ENCODE measurements around the gene ARHGAP42.

Gene ARHGAP42

DNA sequence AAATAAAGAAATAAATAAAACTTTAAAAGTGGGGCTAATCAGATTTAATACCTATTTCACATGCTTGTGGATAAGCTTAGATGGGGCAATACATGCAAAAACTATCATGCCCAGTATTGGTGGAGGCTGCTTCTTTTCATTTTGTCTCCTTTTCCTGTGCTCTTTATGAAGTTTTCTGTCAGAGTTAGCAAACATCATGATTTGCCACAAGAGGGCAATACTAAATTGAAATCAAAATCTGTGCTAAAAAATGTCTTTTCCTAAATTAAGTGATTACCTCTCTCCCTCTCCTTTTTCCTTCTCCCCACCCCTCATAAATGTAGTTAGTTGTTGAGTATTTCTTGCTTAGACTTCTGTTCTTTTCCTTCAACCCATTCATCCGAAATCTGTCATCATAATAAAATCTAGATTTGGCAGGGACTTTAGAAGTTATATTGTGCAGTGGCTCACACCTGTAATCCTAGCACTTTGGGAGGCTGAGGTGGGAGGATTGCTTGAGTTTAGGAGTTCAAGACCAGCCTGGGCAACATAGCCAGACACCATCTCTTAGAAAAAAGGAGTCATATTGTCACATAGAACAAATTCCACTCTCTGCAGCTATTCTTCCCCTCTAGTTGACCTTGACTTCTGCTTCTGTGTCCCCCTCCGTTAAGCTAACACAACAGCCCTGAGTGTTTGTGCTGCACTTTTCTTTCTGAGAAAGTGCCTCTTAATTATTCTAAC, 4.7 kb upstream of the ARHGAP42 start:
- no peak for DNase-seq
- ATAC-seq = no peak

DNA sequence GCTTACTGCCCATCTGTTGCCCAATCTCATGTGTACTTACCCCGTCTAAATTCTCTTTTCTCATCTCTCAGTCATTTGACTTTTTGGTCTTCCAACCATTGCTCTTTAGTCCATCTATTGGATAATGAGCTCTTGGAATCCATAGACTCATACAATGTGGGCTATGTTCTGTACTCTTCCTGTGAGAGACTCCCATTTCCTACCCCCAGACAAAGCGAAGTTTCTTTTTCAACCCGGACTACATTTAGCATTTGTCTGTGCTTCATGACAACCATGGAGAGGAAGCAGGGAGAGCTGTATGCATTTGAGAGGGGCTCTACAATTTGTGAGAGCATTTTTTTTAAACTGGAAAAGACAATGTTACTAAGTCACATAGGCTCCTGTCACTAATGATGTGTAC, 4.0 kb upstream of the ARHGAP42 start:
- DNase-seq = no peak
- no peak for ATAC-seq

DNA sequence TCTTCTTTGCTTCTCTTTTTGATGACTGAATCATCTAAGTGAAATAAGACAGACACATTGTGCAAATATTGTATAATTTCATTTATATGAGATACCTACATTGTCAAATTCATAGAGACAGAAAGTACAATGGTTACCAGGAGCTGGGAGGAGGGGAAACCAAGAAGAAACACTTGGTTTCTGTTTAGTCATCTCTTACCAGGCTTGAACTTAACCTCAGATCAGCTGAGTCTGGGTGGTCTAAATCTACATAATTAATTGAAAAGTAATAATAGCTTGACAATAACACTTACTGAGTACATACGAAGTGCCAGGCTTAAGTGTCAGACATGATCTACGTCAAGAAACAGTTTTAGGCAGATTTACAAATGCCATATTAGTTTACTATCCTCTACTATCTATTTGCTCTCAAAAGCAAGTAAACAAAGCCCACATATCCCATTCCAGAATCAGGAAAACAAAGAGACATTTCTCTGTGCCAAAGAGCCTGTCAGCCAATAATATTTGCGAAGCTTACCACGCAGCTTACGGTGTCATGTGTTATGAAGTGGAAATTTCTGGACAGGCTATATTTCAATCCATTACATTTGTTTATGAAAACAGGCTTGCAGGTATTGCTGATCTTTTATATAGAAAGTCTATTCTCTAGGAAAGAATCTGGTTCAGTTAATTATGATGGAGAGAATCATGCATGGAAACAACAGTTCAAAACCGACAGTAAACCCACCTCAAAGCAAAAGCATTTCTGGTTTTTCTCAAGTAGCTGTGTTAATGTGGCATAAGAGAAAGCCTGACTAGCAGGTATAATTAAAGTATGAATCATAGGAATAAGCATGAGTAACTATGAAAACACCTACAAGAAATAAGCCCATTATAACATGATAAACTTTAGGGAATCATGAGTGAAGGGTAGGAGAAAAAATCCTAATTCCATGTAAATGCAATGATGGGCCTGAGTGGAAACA, 2.7 kb upstream of the ARHGAP42 start:
- no peak for ATAC-seq
- DNase-seq = no peak

DNA sequence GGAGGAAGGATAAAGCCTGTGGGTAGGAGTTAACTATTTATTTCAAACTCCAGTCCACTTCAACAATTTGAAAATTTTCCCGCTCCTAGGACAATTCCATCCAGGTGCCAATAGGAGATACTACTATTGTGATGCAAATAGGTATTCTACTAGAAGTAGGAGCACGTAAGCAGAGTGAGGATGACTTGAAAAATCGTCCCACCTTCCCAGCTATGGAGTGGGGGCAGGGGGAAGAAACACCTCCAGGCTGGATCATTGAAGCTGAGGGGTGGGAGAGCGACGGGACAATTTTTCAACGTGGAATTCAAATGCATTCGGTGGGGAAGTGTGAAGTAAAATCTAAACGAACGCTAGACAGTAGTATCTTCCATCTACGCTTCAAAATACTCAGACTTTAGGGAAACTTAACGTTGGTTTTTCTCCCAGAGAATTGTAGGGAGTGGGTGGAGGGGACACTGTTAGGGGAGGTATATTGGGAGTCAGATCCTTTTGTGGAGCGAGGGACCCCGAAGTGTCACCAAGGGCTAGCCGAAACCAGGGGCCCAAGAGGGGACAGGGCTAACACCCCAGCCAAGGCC, 523 bp upstream of the ARHGAP42 start:
- no peak for DNase-seq
- ATAC-seq = no peak

DNA sequence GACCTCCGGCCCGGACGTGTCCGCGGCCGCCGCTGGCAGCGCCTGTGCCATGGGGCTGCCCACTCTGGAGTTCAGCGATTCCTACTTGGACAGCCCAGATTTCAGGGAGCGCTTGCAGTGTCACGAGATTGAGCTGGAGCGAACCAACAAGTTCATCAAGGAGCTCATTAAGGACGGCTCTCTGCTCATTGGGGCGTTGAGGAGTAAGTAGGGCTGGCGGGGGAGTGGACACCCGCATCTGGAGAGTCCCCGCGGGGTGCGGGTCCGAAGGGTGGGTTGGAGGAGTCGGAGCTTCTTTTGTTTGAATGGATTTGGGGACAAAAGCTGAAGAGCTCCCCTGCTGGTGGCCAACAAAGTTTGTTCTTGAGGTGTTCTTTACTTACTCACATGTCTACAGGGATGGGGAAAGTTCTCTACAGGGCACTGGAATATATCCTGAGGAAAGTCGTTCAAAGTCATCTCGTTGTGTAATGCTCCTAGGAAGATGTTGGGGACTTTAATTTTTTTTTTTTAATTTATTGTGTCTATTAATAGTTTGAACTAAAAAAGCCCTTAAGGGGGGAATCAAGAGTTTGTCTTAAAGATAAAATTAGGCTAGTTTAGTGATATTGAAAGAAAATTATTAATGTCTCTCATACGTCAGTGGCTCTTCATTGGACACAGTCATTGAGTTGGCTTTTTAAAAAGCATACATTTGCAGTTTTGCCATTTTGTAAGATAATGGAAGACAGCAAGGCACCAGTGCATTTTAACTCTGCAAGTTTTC, 725 bp downstream of the ARHGAP42 start:
- ATAC-seq (peak; percentile 55), DNase-seq (peak; percentile 19)

DNA sequence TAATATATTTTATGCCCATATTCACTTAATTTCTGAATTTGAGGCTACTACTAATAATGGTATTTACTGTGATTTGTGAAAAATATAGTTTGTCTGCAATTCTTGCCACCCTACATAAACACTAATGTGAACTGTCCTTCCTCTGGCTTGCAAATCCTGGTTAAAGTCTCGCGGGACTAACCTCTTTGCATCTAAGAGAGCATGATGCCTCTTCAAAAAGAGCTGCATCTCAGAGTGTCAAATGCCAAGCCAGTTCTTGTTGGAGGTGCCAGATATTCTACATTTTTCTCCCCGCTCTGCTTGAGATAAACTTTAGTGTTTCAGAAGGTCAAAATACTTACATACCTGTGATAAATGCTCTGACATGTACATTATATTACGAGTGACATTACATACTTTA, 2.1 kb downstream of the ARHGAP42 start:
- ATAC-seq = no peak
- DNase-seq = no peak

DNA sequence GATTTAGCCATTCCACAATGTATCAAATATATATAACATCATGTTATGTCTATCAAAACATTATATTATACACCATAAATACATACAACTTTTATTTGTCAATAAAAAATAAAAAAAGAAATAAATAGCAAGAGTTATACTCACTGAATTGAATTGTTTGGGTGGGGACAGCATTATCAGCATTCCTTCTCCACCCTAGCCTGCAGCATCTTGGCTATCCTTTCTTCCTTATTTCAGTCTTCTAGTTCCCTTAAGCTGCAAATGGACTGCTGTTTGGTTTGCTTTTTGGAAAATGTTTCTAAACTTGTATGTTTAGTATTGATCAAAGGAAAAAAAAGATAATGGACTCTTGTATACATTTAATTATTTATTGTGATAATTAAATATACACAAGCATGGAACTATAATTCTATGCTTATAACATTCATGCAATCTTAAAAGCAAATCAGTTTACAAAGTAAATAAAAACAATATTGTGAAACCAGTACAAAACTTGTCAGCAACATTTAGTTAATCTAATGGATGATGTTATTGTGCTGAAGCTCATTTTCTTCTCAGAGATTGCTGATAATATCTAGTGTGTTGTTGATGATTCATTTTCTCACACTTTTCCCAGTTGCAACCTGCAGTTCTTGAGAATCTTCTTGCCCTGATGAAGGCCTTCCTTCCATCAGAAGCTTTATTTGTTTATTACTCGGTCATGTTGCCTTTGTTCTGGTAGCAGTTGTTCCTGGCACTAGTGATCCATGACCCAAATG, 5.0 kb downstream of the ARHGAP42 start:
- DNase-seq (no peak), ATAC-seq (no peak)

DNA sequence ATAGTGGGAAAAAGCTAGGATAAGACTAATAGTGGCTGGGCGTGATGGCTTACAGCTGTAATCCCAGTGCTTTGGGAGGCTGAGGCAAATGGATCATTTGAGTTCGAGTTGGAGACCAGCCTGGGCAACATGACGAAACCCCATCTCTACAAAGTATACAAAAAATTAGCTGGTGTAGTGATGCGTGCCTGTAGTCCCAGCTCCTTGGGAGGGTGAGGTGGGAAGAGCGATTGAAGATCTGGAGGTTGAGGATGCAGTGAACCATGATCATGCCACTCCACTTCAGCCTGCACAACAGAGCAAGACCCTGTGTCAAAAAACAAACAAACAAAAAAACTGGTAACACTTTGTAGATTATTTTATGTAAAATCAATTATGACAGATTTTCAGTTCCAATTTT, 8.8 kb downstream of the ARHGAP42 start:
- DNase-seq (no peak), ATAC-seq (no peak)

DNA sequence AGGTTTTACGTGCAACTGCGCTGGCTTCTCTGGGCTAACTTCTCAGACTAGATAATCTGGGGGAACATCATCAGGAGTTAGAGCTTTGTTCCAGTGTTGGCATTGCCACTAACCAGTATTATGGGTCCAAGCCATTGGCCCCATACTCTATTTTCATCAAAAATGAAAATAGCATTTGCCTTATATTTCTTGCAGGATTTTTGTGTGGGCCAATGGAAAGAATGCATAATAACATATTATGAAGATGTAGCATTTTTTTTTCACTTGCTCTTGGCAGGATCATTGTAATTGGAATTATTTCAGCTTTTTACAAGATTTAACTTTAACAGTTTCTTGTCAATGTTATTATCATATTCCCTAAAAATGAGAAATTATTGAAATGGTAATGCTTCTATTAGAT, 16.1 kb downstream of the ARHGAP42 start:
- ATAC-seq = no peak
- DNase-seq = no peak

DNA sequence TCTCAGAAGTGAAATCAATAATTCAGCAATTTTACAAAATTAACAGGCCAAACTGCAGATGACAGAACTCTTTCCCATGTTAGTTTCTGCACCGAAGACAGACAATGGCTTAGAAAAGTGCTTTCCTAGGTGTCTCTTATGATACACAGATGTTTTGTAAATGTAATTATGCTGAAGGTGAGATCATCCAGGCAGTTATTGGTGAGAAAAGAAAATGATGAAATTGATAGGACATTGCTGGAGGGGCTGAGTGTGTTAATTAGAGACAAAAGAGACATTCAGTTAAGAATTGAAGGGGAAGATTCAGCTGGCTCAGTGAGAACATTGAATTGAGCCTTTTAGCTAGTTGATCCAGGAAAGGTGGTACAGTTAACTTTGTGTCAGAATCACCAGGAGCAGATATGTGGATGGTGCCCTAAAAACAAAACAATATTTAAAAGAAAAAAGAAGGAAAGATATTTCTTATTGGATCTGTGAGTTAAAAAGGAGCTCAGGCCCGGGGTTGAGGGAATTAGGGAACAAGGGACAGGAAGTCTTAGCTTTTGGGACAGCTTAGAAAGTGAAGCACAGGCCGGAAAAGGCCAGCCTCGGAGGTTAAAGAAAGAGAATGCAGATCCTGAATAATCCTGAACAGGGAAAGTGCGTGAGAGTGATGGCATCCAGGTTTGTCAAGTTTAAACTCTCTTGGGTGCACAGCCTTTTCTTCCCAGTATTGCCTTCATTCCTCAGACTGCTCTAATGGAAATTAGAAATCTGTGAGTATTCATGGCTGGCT, 16.9 kb downstream of the ARHGAP42 start:
- ATAC-seq = no peak
- no peak for DNase-seq

DNA sequence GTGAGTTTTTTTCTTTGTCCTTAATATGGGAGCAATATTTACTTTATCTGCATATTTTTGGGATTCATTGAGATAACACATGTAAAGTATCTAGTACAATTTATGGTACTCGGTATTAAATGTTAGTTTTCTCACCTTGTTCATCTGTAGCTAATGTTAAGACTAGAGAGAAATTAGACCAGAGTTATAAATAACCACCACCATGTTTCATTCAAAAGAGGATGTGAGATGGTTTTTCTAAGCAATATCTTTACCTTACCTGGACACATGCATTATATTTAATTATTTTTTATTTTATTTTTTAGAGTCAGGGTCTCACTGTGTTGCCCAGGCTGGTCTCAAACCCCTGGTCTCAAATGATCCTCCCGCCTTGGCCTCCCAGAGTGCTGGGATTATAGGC, 18.4 kb downstream of the ARHGAP42 start:
- ATAC-seq (no peak), DNase-seq (no peak)

DNA sequence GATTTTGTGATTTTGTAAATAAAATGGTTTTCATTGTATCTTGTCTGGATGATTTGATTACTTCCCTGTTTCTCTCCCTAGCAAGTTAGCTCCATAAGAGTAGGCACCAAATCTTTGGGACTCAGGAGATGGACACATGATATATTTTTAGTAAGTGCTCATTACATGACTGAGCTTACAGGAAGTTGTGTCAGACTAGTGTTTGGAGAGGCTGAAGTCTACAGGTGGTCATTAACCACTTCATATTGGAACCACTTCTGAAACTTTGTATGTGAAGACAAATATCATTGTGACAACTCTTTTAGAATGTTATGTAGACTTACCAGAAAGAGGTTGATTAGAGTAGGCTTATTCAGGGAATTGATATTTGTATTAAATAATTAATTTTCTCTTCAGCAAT, 19.1 kb downstream of the ARHGAP42 start:
- DNase-seq (no peak), ATAC-seq (no peak)

DNA sequence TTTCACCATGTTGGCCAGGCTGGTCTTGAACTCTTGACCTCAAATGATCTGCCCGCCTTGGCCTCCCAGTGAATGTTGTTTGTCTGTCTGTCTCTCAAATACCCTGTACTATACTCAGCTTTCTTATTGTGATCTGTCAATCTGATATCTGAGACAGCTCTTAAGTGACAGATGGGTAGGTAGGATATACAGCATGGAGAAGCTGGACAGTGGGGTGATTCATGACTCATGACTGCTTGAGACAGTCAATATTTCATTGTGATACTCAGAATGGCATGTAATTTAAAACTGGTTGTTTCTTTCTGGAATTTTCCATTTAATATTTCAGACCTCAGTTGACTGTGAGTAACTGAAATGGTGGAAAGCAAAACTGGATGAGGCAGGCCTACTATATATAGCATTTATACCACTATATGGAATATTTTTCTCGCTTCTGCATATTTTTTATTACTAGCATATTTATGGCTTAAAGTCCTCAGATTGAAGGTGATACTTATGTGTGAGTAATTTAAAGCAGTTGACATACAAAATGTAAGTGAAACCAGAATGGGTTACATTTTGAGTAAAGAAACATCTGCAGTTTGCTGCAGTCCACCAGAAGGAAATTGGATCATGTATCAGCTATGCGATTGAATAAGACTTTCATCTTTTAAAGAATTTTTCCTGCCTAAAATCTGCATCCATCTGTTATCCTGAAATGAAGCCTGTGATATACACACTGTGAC, 22.3 kb downstream of the ARHGAP42 start:
- ATAC-seq = no peak
- no peak for DNase-seq

DNA sequence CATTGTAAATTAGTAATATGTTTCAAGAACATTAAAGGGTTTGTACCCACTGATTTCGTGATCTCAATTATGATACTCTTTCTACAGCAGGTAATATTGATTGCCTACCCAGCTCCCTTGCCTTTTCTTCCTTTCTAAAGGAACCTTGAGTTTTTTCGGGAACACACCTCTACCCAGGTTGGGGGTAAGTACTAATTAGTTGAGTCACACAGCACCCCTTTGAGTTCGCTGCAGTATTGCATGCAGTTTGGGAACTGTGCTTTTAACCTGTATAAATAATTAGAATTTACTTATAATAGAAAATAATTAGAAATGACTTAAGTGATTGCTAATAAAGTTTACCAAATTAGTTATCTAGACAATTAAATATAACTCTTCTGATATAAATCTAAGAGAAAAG, 24.9 kb downstream of the ARHGAP42 start:
- no peak for ATAC-seq

DNA sequence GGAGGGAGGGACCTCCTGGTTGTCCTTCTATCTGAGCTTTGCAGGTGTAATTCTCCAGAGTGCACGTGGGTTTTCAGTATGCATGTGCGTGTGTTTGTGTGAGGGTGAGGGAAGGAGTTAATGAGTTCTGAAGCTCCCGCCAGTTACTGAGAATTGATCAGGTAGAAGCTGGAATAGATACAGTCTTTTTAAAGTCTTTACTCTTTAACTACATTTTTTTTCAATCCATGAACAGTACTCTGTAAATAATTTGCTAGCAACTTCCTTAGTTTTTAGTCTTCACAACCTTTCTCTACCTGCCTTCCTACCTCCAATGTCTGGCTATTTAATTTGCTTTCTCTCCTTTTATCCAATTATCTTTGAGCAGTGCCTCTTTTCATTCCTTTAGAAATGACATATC, 25.5 kb downstream of the ARHGAP42 start:
- ATAC-seq = no peak
- DNase-seq = no peak

More for the DNA sequence above, 24.9 kb downstream of the ARHGAP42 start:
- no peak for DNase-seq

DNA sequence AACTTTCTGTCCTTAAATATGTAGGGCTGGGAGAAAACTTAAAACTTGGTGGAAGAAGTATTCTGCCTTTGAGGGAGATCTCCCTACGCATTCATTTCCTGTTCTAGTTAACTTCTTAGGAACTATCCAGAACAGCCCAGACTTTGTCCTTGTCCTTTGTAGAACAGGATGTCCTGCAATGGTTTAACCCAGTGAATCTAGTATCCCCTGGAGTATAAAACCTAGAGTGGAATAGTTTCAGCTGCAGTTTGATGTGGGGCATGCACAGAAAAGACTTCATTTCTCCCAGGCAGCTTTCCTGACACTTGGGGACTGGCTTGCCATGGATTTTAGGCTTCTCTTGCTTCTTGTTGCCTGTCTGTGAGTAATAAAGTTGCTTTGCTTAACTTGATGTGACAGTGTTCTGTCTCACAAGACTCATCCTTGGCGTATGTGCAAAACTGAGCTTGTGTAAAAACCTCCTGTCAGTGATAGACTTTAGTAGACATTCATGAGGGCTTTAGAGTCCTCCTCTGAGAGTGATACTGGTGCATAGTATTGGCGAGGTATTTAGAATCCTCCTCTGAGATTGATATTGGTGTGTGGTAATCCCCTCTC, 28.2 kb downstream of the ARHGAP42 start:
- no peak for ATAC-seq
- no peak for DNase-seq

DNA sequence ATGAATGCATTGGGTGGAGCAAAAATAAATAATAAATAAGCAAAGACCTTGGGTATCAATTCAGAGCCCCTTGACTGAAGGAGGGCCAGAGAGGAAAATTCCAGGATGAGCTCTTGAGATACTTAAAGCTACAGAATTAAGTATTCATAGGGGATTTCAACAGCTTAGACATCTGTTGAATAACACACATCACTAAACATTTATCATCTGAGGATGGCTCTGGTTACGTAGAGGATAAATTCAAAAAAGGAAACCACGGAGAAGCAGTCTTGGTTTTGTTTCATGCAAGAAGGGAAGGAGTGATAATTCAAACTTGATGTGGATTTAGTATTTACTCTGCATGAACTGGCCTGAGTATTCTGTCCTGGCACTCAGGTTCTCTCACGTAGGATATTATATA, 29.8 kb downstream of the ARHGAP42 start:
- DNase-seq = no peak
- no peak for ATAC-seq

DNA sequence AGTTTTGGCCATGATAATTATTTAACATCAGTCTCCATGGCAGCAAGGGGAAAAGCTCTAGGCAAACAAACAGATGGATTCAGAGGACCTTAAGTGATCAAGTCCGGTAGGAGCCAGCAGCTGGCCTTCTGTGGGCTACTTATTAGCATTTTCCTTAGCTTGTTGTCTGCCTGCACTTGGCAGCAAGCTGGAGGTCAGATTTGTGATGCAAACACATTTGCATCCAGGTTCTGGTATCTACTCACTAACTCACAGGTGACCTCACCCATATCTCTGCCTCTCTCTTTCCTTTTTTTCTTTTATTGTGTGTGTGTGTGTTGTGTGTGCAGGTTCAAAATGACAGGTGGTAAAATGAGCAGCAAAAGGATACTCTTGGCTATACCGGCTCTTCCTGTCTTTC, 32.3 kb downstream of the ARHGAP42 start:
- ATAC-seq (no peak), DNase-seq (no peak)

DNA sequence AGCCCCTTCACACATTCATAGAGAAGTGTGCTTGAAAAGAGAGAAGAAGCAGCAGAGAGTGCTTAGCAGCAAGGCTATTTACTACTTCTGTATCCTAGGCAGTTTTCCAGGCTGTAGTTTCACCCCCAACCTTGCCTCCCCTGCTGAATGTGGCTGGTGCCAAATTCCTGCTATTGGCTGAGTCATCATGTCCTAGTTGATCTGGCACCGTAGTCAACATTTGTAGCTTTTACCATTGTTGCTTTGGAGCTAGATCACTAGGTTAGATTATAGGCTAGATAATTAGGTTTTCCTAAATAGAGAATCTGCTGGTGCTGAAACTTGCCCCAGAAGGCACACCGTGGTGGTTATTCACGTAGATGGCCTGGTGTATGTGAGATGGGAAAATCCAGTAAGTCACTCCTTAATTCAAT, 32.7 kb downstream of the ARHGAP42 start:
- no peak for ATAC-seq
- no peak for DNase-seq

DNA sequence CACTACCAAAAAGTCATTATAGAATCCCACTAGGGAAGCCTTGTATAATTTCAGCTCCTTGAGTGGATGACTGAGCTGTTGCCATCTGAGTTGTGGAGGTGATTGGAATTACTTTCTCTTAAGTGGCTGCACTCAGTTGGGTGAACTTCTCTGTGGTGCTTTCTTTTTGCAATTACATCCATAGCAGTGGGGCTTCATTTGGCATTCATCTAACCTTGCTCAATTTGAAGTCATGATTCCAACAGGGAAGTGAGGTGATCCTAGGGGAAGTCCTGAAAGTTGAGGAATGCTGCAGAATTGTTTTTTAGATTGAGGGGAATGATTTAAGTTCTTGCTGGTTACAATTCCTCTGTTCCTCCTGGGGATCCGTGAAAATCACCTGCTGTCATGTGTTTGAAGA, 39.6 kb downstream of the ARHGAP42 start:
- ATAC-seq (no peak), DNase-seq (no peak)

All from stimulated activated naive CD8-positive, alpha-beta T cell treated with anti-CD3 and anti-CD28 coated beads, Interleukin-15, Interleukin-2, amounts not matched to agents 100 U/mL and 50 U/mL, for 24 hours (primary cell).